ENCODE measurements around the gene NKG7.

DNA sequence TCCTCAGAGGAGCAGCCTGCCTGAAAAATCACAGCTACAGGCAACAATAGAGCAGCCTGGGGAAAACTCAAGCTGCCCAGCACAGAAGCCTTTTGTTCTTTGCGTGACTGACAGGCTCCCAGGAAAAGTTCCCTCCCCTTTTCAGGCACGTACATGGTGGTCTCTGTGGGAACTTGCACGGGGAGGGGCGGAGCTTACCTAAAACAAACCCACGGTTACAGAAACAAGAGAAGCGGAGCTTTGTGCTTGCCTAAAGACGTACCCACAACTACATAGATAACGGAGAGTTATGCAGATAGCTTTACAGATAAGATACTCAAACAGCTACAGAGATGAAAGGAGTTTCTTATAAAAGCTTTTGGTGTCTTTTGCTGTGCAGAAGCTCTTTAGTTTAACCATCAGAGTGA is 17.7 kb downstream of the NKG7 start:
- TF ChIP-seq, protein P1, sequence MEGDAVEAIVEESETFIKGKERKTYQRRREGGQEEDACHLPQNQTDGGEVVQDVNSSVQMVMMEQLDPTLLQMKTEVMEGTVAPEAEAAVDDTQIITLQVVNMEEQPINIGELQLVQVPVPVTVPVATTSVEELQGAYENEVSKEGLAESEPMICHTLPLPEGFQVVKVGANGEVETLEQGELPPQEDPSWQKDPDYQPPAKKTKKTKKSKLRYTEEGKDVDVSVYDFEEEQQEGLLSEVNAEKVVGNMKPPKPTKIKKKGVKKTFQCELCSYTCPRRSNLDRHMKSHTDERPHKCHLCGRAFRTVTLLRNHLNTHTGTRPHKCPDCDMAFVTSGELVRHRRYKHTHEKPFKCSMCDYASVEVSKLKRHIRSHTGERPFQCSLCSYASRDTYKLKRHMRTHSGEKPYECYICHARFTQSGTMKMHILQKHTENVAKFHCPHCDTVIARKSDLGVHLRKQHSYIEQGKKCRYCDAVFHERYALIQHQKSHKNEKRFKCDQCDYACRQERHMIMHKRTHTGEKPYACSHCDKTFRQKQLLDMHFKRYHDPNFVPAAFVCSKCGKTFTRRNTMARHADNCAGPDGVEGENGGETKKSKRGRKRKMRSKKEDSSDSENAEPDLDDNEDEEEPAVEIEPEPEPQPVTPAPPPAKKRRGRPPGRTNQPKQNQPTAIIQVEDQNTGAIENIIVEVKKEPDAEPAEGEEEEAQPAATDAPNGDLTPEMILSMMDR (IDR thresholded peaks at IDR 0.05; ENCODE audit: low read depth, low read length): no peak
- TF ChIP-seq EZH2phosphoT487 (IDR thresholded peaks at IDR 0.05; ENCODE audit: low read depth): no peak
